ENCODE measurements around the gene EYA3.

EYA3 gene

GRCh38 chr1:27970401-27970800 lies 118.0 kb downstream of the EYA3 start:
- Histone ChIP-seq H3K4me3 (ENCODE audit: insufficient read depth in 1 of 2, low read depth in 1 of 2, low read length in 2 of 2) (peak overlapping the region in 1 of 2 experiments; percentile 56), H3K18ac (ENCODE audit: low read depth in 1 of 2, low read length in 2 of 2) (no peak overlapping the region)

GRCh38 chr1:27968692-27969091 lies 119.7 kb downstream of the EYA3 start:
- H2AK5ac ChIP-seq (ENCODE audit: low read length, severe bottlenecking), result no peak overlapping the region
- peak; percentile 94 for DNase-seq

More at GRCh38 chr1:27970401-27970800, 118.0 kb downstream of the EYA3 start:
- no peak overlapping the region for H2AK5ac ChIP-seq (ENCODE audit: low read length, severe bottlenecking)
- 84% methylated on average over 6 of the region's 6 CpGs for WGBS
- no peak overlapping the region for H3K4me2 ChIP-seq (ENCODE audit: low read length, poor library complexity, severe bottlenecking)
- no peak overlapping the region for H2AFZ ChIP-seq (ENCODE audit: low read depth, low read length)
- H3K4me1 ChIP-seq (ENCODE audit: control insufficient read depth, insufficient read depth, low read depth, low read length), result peaks cover 7% of the 10 kb centered on the region
- peaks cover 37 to 60% of the 10 kb centered on the region in 2 experiments for H3K36me3 ChIP-seq (ENCODE audit: control insufficient read depth in 1 of 2, insufficient read depth in 2 of 2, low read depth in 1 of 2, low read length in 2 of 2)
- no peaks in the 10 kb centered on the region for H3K27me3 ChIP-seq (ENCODE audit: control insufficient read depth in 1 of 2, insufficient read depth in 1 of 2, low read length in 2 of 2)
- peak overlapping the region; percentile 37 for H3K27ac ChIP-seq (ENCODE audit: low read length, poor library complexity, severe bottlenecking)
- peaks cover 11% of the 10 kb centered on the region for H3K79me1 ChIP-seq (replicated peaks; ENCODE audit: low read length, poor library complexity, severe bottlenecking)
- H3K9me3 ChIP-seq (ENCODE audit: control insufficient read depth, low read length), result no peaks in the 10 kb centered on the region
- no peak overlapping the region for H2BK12ac ChIP-seq (ENCODE audit: low read length in 2 of 2)
- H2BK15ac ChIP-seq (ENCODE audit: low read depth, poor library complexity, severe bottlenecking), result no peak overlapping the region
- H2BK5ac ChIP-seq (ENCODE audit: low read depth, low read length, poor library complexity, severe bottlenecking), result no peak overlapping the region
- H3K4ac ChIP-seq (ENCODE audit: low read depth in 1 of 2, low read length in 2 of 2), result no peak overlapping the region
- H4K8ac ChIP-seq (ENCODE audit: low read length), result no peak overlapping the region
- no peak overlapping the region for H3K14ac ChIP-seq (ENCODE audit: low read length in 2 of 2)
- peak overlapping the region; percentile 68 for H3K9ac ChIP-seq (ENCODE audit: low read length)
- H2BK120ac ChIP-seq (ENCODE audit: low read depth, low read length), result no peak overlapping the region
- no peak overlapping the region for H3K23ac ChIP-seq (ENCODE audit: low read length in 2 of 2)
- no peak overlapping the region for H4K91ac ChIP-seq (ENCODE audit: low read length)
- peak; percentile 83 for DNase-seq

DNA sequence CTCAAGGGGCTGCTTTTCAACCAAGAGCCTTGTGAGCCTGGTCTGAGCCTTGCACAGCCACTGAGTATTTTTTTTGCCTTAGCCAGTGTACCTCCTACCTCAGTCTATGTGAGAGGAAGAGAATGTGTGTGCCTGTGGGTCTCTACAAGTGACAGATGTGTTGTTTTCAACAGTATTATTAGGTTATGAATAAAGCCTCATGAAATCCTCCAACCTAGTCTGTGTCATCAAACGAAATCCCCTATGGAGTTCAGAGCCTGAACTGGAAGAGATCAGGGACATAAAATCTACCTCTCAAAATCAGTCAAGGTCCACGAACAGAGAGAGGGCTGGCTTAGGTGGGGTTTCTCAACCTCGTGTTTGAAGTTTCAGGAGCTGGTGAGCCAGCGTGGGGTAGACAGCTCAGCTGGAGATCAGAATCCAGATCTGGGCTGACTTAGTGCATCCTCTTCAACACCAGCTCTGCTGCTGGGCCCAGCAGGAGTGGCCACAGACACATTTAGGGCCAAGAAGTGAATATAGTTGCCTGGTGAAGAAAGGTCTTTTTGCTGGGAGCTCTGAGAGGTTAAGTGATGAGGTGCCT lies 120.4 kb downstream of the EYA3 start:
- Histone ChIP-seq H2AFZ (ENCODE audit: low read depth, low read length) (no peak overlapping the region), H3K4me1 (ENCODE audit: control insufficient read depth, insufficient read depth, low read depth, low read length) (peaks cover 9% of the 10 kb centered on the region), H3K79me1 (replicated peaks; ENCODE audit: low read length, poor library complexity, severe bottlenecking) (peaks cover 14% of the 10 kb centered on the region), H3K27ac (ENCODE audit: low read length, poor library complexity, severe bottlenecking) (no peak overlapping the region), H3K9ac (ENCODE audit: low read length) (peak overlapping the region; percentile 81), H2BK12ac (ENCODE audit: low read length in 2 of 2) (no peak overlapping the region), H3K4ac (ENCODE audit: low read depth in 1 of 2, low read length in 2 of 2) (peak overlapping the region in 1 of 2 experiments; percentile 27), H3K14ac (ENCODE audit: low read length in 2 of 2) (no peak overlapping the region), H2BK5ac (ENCODE audit: low read depth, low read length, poor library complexity, severe bottlenecking) (no peak overlapping the region), H4K91ac (ENCODE audit: low read length) (peak overlapping the region; percentile 7), H3K36me3 (ENCODE audit: control insufficient read depth in 1 of 2, insufficient read depth in 2 of 2, low read depth in 1 of 2, low read length in 2 of 2) (peaks cover 49 to 62% of the 10 kb centered on the region in 2 experiments), H3K9me3 (ENCODE audit: control insufficient read depth, low read length) (no peaks in the 10 kb centered on the region), H3K23ac (ENCODE audit: low read length in 2 of 2) (no peak overlapping the region), H3K18ac (ENCODE audit: low read depth in 1 of 2, low read length in 2 of 2) (peak overlapping the region; percentile 58 to 80), H2BK15ac (ENCODE audit: low read depth, poor library complexity, severe bottlenecking) (peak overlapping the region; percentile 55), H3K27me3 (ENCODE audit: control insufficient read depth in 1 of 2, insufficient read depth in 1 of 2, low read length in 2 of 2) (no peaks in the 10 kb centered on the region), H4K8ac (ENCODE audit: low read length) (no peak overlapping the region), H3K4me2 (ENCODE audit: low read length, poor library complexity, severe bottlenecking) (no peak overlapping the region), H2BK120ac (ENCODE audit: low read depth, low read length) (no peak overlapping the region), H3K4me3 (ENCODE audit: insufficient read depth in 1 of 2, low read depth in 1 of 2, low read length in 2 of 2) (no peak overlapping the region), H2AK5ac (ENCODE audit: low read length, severe bottlenecking) (no peak overlapping the region)
- no peak for DNase-seq
- 73% methylated on average over 3 of the region's 4 CpGs for WGBS

More at GRCh38 chr1:27968692-27969091, 119.7 kb downstream of the EYA3 start:
- H2AFZ ChIP-seq (ENCODE audit: low read depth, low read length), result no peak overlapping the region
- H3K36me3 ChIP-seq (ENCODE audit: control insufficient read depth in 1 of 2, insufficient read depth in 2 of 2, low read depth in 1 of 2, low read length in 2 of 2), result peaks cover 46 to 61% of the 10 kb centered on the region in 2 experiments
- H2BK12ac ChIP-seq (ENCODE audit: low read length in 2 of 2), result no peak overlapping the region
- WGBS, result 31% methylated on average over 3 of the region's 3 CpGs
- peaks cover 9% of the 10 kb centered on the region for H3K4me1 ChIP-seq (ENCODE audit: control insufficient read depth, insufficient read depth, low read depth, low read length)
- H3K4me3 ChIP-seq (ENCODE audit: insufficient read depth in 1 of 2, low read depth in 1 of 2, low read length in 2 of 2), result no peak overlapping the region
- no peak overlapping the region for H3K14ac ChIP-seq (ENCODE audit: low read length in 2 of 2)
- no peak overlapping the region for H4K8ac ChIP-seq (ENCODE audit: low read length)
- peak overlapping the region; percentile 81 for H3K9ac ChIP-seq (ENCODE audit: low read length)
- H2BK120ac ChIP-seq (ENCODE audit: low read depth, low read length), result no peak overlapping the region
- no peaks in the 10 kb centered on the region for H3K27me3 ChIP-seq (ENCODE audit: control insufficient read depth in 1 of 2, insufficient read depth in 1 of 2, low read length in 2 of 2)
- H3K23ac ChIP-seq (ENCODE audit: low read length in 2 of 2), result no peak overlapping the region
- H4K91ac ChIP-seq (ENCODE audit: low read length), result no peak overlapping the region
- no peak overlapping the region for H3K4me2 ChIP-seq (ENCODE audit: low read length, poor library complexity, severe bottlenecking)
- H3K79me1 ChIP-seq (replicated peaks; ENCODE audit: low read length, poor library complexity, severe bottlenecking), result peaks cover 14% of the 10 kb centered on the region
- no peak overlapping the region for H2BK15ac ChIP-seq (ENCODE audit: low read depth, poor library complexity, severe bottlenecking)
- no peak overlapping the region for H3K27ac ChIP-seq (ENCODE audit: low read length, poor library complexity, severe bottlenecking)
- no peaks in the 10 kb centered on the region for H3K9me3 ChIP-seq (ENCODE audit: control insufficient read depth, low read length)
- no peak overlapping the region for H2BK5ac ChIP-seq (ENCODE audit: low read depth, low read length, poor library complexity, severe bottlenecking)
- no peak overlapping the region for H3K4ac ChIP-seq (ENCODE audit: low read depth in 1 of 2, low read length in 2 of 2)
- no peak overlapping the region for H3K18ac ChIP-seq (ENCODE audit: low read depth in 1 of 2, low read length in 2 of 2)

GRCh38 chr1:27967106-27967883 lies 121.1 kb downstream of the EYA3 start:
- Histone ChIP-seq H3K18ac (ENCODE audit: low read depth in 1 of 2, low read length in 2 of 2) (no peak overlapping the region), H2BK12ac (ENCODE audit: low read length in 2 of 2) (peak overlapping the region in 1 of 2 experiments; percentile 11), H3K9ac (ENCODE audit: low read length) (peak overlapping the region; percentile 81), H2BK5ac (ENCODE audit: low read depth, low read length, poor library complexity, severe bottlenecking) (no peak overlapping the region), H3K4me3 (ENCODE audit: insufficient read depth in 1 of 2, low read depth in 1 of 2, low read length in 2 of 2) (no peak overlapping the region), H2AFZ (ENCODE audit: low read depth, low read length) (no peak overlapping the region), H3K4ac (ENCODE audit: low read depth in 1 of 2, low read length in 2 of 2) (no peak overlapping the region), H3K79me1 (replicated peaks; ENCODE audit: low read length, poor library complexity, severe bottlenecking) (peaks cover 14% of the 10 kb centered on the region), H2BK15ac (ENCODE audit: low read depth, poor library complexity, severe bottlenecking) (no peak overlapping the region), H3K14ac (ENCODE audit: low read length in 2 of 2) (no peak overlapping the region), H3K23ac (ENCODE audit: low read length in 2 of 2) (no peak overlapping the region), H2AK5ac (ENCODE audit: low read length, severe bottlenecking) (no peak overlapping the region), H4K8ac (ENCODE audit: low read length) (no peak overlapping the region), H3K4me2 (ENCODE audit: low read length, poor library complexity, severe bottlenecking) (no peak overlapping the region), H3K27ac (ENCODE audit: low read length, poor library complexity, severe bottlenecking) (no peak overlapping the region), H2BK120ac (ENCODE audit: low read depth, low read length) (no peak overlapping the region), H3K4me1 (ENCODE audit: control insufficient read depth, insufficient read depth, low read depth, low read length) (peaks cover 9% of the 10 kb centered on the region), H3K36me3 (ENCODE audit: control insufficient read depth in 1 of 2, insufficient read depth in 2 of 2, low read depth in 1 of 2, low read length in 2 of 2) (peaks cover 44 to 55% of the 10 kb centered on the region in 2 experiments), H3K9me3 (ENCODE audit: control insufficient read depth, low read length) (no peaks in the 10 kb centered on the region), H4K91ac (ENCODE audit: low read length) (no peak overlapping the region), H3K27me3 (ENCODE audit: control insufficient read depth in 1 of 2, insufficient read depth in 1 of 2, low read length in 2 of 2) (no peaks in the 10 kb centered on the region)
- 98% methylated on average over 12 of the region's 12 CpGs for WGBS
- no peak for DNase-seq
